HepG2 (cell line): ENCODE measurements around the gene RALBP1. TPM values are rescaled to one million over a fixed set of nuclear protein-coding genes. Genes with fewer than 3 reads are reported as not detected.
A peak's percentile ranks its signal among the peaks of the same experiment; 100 is the strongest.

Source experiments
- ELF3 ChIP-seq: IDR thresholded peaks from 2 replicates; pipeline ENCODE4 v1.6.1; 2016; ENCODE audit warnings: missing genetic modification reagents, missing compliant biosample characterization
- HHEX ChIP-seq: IDR thresholded peaks from 2 replicates; pipeline ENCODE4 v1.6.1; 2016; ENCODE audit warnings: control low read depth
- NFIB ChIP-seq: sonication (generic); formaldehyde crosslinking; IDR thresholded peaks from 2 replicates; pipeline ENCODE4 v1.9.0; 2021; ENCODE audit warnings: missing genetic modification reagents, mild to moderate bottlenecking, borderline replicate concordance
- NR2F2 ChIP-seq: IDR thresholded peaks from 2 replicates; pipeline ENCODE4 v1.6.1; 2012; ENCODE audit warnings: low read depth, inconsistent platforms, borderline replicate concordance
- PHF5A ChIP-seq: IDR thresholded peaks from one replicate; pipeline ENCODE4 v1.6.1; 2018; ENCODE audit warnings: low read depth, missing genetic modification reagents; ENCODE audit not compliant: unreplicated experiment
- SSRP1 ChIP-seq: IDR thresholded peaks from 2 replicates; pipeline ENCODE4 v1.6.1; 2016; ENCODE audit warnings: control low read depth
- TOPORS ChIP-seq: sonication (generic); formaldehyde crosslinking; IDR thresholded peaks from 2 replicates; pipeline ENCODE4 v1.8.0; 2023; ENCODE audit warnings: mild to moderate bottlenecking, missing genetic modification reagents
- ZBTB1 ChIP-seq: sonication (generic); formaldehyde crosslinking; IDR thresholded peaks from 2 replicates; pipeline ENCODE4 v1.4.0; 2020; ENCODE audit warnings: missing genetic modification reagents, borderline replicate concordance
- ZBTB38 ChIP-seq: sonication (generic); formaldehyde crosslinking; IDR thresholded peaks from 2 replicates; pipeline ENCODE4 v1.5.1; 2020; ENCODE audit warnings: mild to moderate bottlenecking, missing genetic modification reagents
- ZNF121 ChIP-seq: sonication (generic); formaldehyde crosslinking; IDR thresholded peaks from 2 replicates; pipeline ENCODE4 v1.5.0; 2020; ENCODE audit warnings: mild to moderate bottlenecking, missing genetic modification reagents
- ZNF253 ChIP-seq: sonication (generic); formaldehyde crosslinking; IDR thresholded peaks from 2 replicates; pipeline ENCODE4 v1.8.0; 2022; ENCODE audit warnings: mild to moderate bottlenecking, missing genetic modification reagents, borderline replicate concordance
- ZNF333 ChIP-seq: sonication (generic); formaldehyde crosslinking; IDR thresholded peaks from 2 replicates; pipeline ENCODE4 v1.4.0; 2020; ENCODE audit warnings: mild to moderate bottlenecking, missing genetic modification reagents, borderline replicate concordance
- ZNF607 ChIP-seq: sonication (generic); formaldehyde crosslinking; IDR thresholded peaks from 2 replicates; pipeline ENCODE4 v1.5.1; 2020; ENCODE audit warnings: missing genetic modification reagents, mild to moderate bottlenecking, borderline replicate concordance
- ZNF616 ChIP-seq: sonication (generic); formaldehyde crosslinking; IDR thresholded peaks from 2 replicates; pipeline ENCODE4 v1.5.0; 2020; ENCODE audit warnings: low read depth, mild to moderate bottlenecking, missing genetic modification reagents
- polyA plus RNA-seq, 8 experiments: library from polyadenylated mRNA; depleted of rRNA in 3 of 8; stranded (reverse) in 7 of 8; unstranded in 1 of 8; fragments of >200 nt; fragmentation: Illumina TruSeq in 4 of 8; extraction: Trizol in 4 of 8; gene quantifications; 2 replicates each; pipeline versions ENCODE4 v1.2.1 to v1.2.3, GENCODE V29; 2011 to 2016; ENCODE audit warnings: low read depth in 4 of 8, missing spikeins in 1 of 8, mixed read lengths in 1 of 8; ENCODE audit not compliant: insufficient read depth in 1 of 8
- total RNA-seq, 5 experiments: library from RNA; depleted of rRNA; stranded (reverse); fragments of >200 nt; fragmentation: Illumina TruSeq; extraction: Trizol; gene quantifications; 2 replicates each; pipeline ENCODE4 v1.2.3, GENCODE V29; 2016; ENCODE audit warnings: low read depth in 1 of 5
- TF ChIP-seq, protein P1 (sequence below): sonication (generic); formaldehyde crosslinking; IDR thresholded peaks from 2 replicates; pipeline ENCODE4 v1.5.0; 2020; ENCODE audit warnings: missing genetic modification reagents
- TF ChIP-seq, protein P2 (sequence below): sonication (generic); formaldehyde crosslinking; IDR thresholded peaks from 2 replicates; pipeline ENCODE4 v1.4.0; 2020; ENCODE audit warnings: missing genetic modification reagents
- TF ChIP-seq, protein P3 (sequence below): sonication (generic); formaldehyde crosslinking; IDR thresholded peaks from 2 replicates; pipeline ENCODE4 v1.5.1; 2020; ENCODE audit warnings: missing genetic modification reagents, mild to moderate bottlenecking, borderline replicate concordance
- TF ChIP-seq, protein P4 (sequence below): sonication (generic); formaldehyde crosslinking; IDR thresholded peaks from 2 replicates; pipeline ENCODE4 v1.4.0; 2020; ENCODE audit warnings: mild to moderate bottlenecking, missing genetic modification reagents
- TF ChIP-seq, protein P5 (sequence below): sonication (generic); formaldehyde crosslinking; IDR thresholded peaks from 2 replicates; pipeline ENCODE4 v1.4.0; 2020; ENCODE audit warnings: missing genetic modification reagents, borderline replicate concordance
- TF ChIP-seq, protein P6 (sequence below): sonication (generic); formaldehyde crosslinking; IDR thresholded peaks from 2 replicates; pipeline ENCODE4 v1.8.0; 2023; ENCODE audit warnings: mild to moderate bottlenecking, missing genetic modification reagents

Gene RALBP1
- total and polyA plus RNA-seq, 2 of the 13 experiments (the other 11 are each of a cell fraction or from before 2014, with no cell fraction given) = 24.5 to 33.1 TPM

DNA sequence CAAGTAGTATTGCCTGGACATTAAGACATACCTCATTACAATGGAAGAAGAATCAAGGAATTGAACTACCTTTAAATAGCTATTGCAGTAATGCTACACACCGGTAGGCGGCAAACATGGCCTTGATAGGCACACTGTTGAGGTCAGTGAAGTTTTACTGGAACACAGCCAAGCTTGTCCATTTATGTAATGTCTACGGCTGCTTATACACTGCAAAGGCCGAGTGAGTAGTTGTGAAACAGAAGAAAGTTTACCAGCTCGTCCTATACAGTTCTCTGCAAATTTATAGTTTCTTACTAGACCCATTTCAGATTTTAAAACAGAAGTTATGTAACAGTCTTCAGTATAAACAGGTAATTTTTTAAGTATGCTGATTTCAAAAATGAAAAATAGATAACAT lies 100.2 kb downstream of the RALBP1 start (continued):
- TF ChIP-seq ZNF333 (no peak), TOPORS (CRISPR knock-in tag) (no peak), ZNF607 (CRISPR knock-in tag) (no peak), ZBTB1 (CRISPR knock-in tag) (no peak), HHEX (CRISPR knock-in tag) (no peak), NFIB (CRISPR knock-in tag) (no peak), PHF5A (peak; percentile 71), ELF3 (CRISPR knock-in tag) (0 out of 2 replicates have a peak, but pooled peaks have one; percentile 39), ZBTB38 (no peak), ZNF616 (CRISPR knock-in tag) (no peak), ZNF253 (CRISPR knock-in tag) (no peak), ZNF121 (CRISPR knock-in tag) (no peak), SSRP1 (CRISPR knock-in tag) (0 out of 2 replicates have a peak, but pooled peaks have one; percentile 45), NR2F2 (no peak)
- TF ChIP-seq, protein P1, sequence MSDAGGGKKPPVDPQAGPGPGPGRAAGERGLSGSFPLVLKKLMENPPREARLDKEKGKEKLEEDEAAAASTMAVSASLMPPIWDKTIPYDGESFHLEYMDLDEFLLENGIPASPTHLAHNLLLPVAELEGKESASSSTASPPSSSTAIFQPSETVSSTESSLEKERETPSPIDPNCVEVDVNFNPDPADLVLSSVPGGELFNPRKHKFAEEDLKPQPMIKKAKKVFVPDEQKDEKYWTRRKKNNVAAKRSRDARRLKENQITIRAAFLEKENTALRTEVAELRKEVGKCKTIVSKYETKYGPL (CRISPR knock-in tag) = peak; percentile 92
- TF ChIP-seq, protein P2, sequence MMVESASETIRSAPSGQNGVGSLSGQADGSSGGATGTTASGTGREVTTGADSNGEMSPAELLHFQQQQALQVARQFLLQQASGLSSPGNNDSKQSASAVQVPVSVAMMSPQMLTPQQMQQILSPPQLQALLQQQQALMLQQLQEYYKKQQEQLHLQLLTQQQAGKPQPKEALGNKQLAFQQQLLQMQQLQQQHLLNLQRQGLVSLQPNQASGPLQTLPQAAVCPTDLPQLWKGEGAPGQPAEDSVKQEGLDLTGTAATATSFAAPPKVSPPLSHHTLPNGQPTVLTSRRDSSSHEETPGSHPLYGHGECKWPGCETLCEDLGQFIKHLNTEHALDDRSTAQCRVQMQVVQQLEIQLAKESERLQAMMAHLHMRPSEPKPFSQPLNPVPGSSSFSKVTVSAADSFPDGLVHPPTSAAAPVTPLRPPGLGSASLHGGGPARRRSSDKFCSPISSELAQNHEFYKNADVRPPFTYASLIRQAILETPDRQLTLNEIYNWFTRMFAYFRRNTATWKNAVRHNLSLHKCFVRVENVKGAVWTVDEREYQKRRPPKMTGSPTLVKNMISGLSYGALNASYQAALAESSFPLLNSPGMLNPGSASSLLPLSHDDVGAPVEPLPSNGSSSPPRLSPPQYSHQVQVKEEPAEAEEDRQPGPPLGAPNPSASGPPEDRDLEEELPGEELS (CRISPR knock-in tag) = peak; percentile 34; the same call in 1 of the 2 replicates
- TF ChIP-seq, protein P3, sequence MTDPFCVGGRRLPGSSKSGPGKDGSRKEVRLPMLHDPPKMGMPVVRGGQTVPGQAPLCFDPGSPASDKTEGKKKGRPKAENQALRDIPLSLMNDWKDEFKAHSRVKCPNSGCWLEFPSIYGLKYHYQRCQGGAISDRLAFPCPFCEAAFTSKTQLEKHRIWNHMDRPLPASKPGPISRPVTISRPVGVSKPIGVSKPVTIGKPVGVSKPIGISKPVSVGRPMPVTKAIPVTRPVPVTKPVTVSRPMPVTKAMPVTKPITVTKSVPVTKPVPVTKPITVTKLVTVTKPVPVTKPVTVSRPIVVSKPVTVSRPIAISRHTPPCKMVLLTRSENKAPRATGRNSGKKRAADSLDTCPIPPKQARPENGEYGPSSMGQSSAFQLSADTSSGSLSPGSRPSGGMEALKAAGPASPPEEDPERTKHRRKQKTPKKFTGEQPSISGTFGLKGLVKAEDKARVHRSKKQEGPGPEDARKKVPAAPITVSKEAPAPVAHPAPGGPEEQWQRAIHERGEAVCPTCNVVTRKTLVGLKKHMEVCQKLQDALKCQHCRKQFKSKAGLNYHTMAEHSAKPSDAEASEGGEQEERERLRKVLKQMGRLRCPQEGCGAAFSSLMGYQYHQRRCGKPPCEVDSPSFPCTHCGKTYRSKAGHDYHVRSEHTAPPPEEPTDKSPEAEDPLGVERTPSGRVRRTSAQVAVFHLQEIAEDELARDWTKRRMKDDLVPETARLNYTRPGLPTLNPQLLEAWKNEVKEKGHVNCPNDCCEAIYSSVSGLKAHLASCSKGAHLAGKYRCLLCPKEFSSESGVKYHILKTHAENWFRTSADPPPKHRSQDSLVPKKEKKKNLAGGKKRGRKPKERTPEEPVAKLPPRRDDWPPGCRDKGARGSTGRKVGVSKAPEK (CRISPR knock-in tag) = no peak
- TF ChIP-seq, protein P4, sequence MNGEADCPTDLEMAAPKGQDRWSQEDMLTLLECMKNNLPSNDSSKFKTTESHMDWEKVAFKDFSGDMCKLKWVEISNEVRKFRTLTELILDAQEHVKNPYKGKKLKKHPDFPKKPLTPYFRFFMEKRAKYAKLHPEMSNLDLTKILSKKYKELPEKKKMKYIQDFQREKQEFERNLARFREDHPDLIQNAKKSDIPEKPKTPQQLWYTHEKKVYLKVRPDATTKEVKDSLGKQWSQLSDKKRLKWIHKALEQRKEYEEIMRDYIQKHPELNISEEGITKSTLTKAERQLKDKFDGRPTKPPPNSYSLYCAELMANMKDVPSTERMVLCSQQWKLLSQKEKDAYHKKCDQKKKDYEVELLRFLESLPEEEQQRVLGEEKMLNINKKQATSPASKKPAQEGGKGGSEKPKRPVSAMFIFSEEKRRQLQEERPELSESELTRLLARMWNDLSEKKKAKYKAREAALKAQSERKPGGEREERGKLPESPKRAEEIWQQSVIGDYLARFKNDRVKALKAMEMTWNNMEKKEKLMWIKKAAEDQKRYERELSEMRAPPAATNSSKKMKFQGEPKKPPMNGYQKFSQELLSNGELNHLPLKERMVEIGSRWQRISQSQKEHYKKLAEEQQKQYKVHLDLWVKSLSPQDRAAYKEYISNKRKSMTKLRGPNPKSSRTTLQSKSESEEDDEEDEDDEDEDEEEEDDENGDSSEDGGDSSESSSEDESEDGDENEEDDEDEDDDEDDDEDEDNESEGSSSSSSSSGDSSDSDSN (CRISPR knock-in tag) = no peak
- TF ChIP-seq, protein P5, sequence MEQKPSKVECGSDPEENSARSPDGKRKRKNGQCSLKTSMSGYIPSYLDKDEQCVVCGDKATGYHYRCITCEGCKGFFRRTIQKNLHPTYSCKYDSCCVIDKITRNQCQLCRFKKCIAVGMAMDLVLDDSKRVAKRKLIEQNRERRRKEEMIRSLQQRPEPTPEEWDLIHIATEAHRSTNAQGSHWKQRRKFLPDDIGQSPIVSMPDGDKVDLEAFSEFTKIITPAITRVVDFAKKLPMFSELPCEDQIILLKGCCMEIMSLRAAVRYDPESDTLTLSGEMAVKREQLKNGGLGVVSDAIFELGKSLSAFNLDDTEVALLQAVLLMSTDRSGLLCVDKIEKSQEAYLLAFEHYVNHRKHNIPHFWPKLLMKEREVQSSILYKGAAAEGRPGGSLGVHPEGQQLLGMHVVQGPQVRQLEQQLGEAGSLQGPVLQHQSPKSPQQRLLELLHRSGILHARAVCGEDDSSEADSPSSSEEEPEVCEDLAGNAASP = peak; percentile 77; the same call in 1 of the 2 replicates
- TF ChIP-seq, protein P6, sequence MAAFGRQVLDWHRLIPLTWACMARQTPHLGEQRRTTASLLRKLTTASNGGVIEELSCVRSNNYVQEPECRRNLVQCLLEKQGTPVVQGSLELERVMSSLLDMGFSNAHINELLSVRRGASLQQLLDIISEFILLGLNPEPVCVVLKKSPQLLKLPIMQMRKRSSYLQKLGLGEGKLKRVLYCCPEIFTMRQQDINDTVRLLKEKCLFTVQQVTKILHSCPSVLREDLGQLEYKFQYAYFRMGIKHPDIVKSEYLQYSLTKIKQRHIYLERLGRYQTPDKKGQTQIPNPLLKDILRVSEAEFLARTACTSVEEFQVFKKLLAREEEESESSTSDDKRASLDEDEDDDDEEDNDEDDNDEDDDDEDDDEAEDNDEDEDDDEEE = no peak
